Measurements from ENCODE around the gene PLD2. TPM values are rescaled to one million over a fixed set of nuclear protein-coding genes. Genes with fewer than 3 reads are reported as not detected.

The PLD2 gene
- total RNA-seq, 2 donors from 2014 or later = 22.2 to 30.3 TPM

- intact Hi-C loops (cut with DNase I) = loop anchor here (5.0 kb wide), 1 partner anchor 99 kb away; no protein-coding TSS in a partner anchor
- no peak for DNase-seq (ENCODE audit: low spot score)
Observed at GRCh38 chr17:4788159-4788806, 18.7 kb upstream of the PLD2 start.

- intact Hi-C loops (cut with DNase I) = loop anchor here (5.0 kb wide), 1 partner anchor 98 kb away; no protein-coding TSS in a partner anchor
Observed at GRCh38 chr17:4788807-4789700, 17.9 kb upstream of the PLD2 start, which contains the start of gene GLTPD2. Gene GLTPD2, plus strand, starts transcription at chr17:4788964. Its CDS starts 48 bp downstream, at chr17:4789012.

GRCh38 chr17:4789701-4789950, 17.3 kb upstream of the PLD2 start:
- no peak for DNase-seq (ENCODE audit: low spot score)
- intact Hi-C loops (cut with DNase I) = loop anchor here (5.0 kb wide), 1 partner anchor 98 kb away; no protein-coding TSS in a partner anchor

More at GRCh38 chr17:4788807-4789700, 17.9 kb upstream of the PLD2 start, which contains the start of gene GLTPD2:
- peak; percentile 83 for DNase-seq (ENCODE audit: low spot score)

GRCh38 chr17:4789951-4790704, 16.8 kb upstream of the PLD2 start:
- intact Hi-C loops (cut with DNase I) = loop anchor here (5.0 kb wide), 1 partner anchor 97 kb away; no protein-coding TSS in a partner anchor
- DNase-seq (ENCODE audit: low spot score) = peak; percentile 96

GRCh38 chr17:4790705-4791088, 16.3 kb upstream of the PLD2 start:
- intact Hi-C loops (cut with DNase I) = no loop called here
- DNase-seq (ENCODE audit: low spot score) = no peak

- DNase-seq (ENCODE audit: low spot score) = no peak
- intact Hi-C loops (cut with DNase I) = no loop called here
Observed at GRCh38 chr17:4795168-4795567, 11.8 kb upstream of the PLD2 start.

- intact Hi-C loops (cut with DNase I) = no loop called here
- no peak for DNase-seq (ENCODE audit: low spot score)
Observed at GRCh38 chr17:4796552-4796920, 10.4 kb upstream of the PLD2 start.

GRCh38 chr17:4800462-4801196, 6.3 kb upstream of the PLD2 start:
- no peak for DNase-seq (ENCODE audit: low spot score)
- intact Hi-C loops (cut with DNase I) = no loop called here

- intact Hi-C loops (cut with DNase I) = no loop called here
- no peak for DNase-seq (ENCODE audit: low spot score)
Observed at GRCh38 chr17:4802228-4802627, 4.7 kb upstream of the PLD2 start, which contains the start of gene C17orf114. Gene C17orf114, minus strand, starts transcription at chr17:4802328.

GRCh38 chr17:4806456-4806776, 536 bp upstream of the PLD2 start:
- intact Hi-C loops (cut with DNase I) = no loop called here
- no peak for DNase-seq (ENCODE audit: low spot score)

- no peak for DNase-seq (ENCODE audit: low spot score)
- intact Hi-C loops (cut with DNase I) = no loop called here
Observed at GRCh38 chr17:4807605-4808377, 839 bp downstream of the PLD2 start.

- no peak for DNase-seq (ENCODE audit: low spot score)
- intact Hi-C loops (cut with DNase I) = no loop called here
Observed at GRCh38 chr17:4808378-4808767, 1.4 kb downstream of the PLD2 start.

GRCh38 chr17:4810696-4811290, 3.8 kb downstream of the PLD2 start:
- intact Hi-C loops (cut with DNase I) = no loop called here
- no peak for DNase-seq (ENCODE audit: low spot score)

- intact Hi-C loops (cut with DNase I) = no loop called here
- DNase-seq (ENCODE audit: low spot score) = no peak
Observed at GRCh38 chr17:4811471-4811870, 4.5 kb downstream of the PLD2 start.

- intact Hi-C loops (cut with DNase I) = no loop called here
- DNase-seq (ENCODE audit: low spot score) = no peak
Observed at GRCh38 chr17:4812690-4813089, 5.7 kb downstream of the PLD2 start.

GRCh38 chr17:4815043-4815675, 8.2 kb downstream of the PLD2 start:
- DNase-seq (ENCODE audit: low spot score) = no peak
- intact Hi-C loops (cut with DNase I) = no loop called here

GRCh38 chr17:4816826-4817225, 9.9 kb downstream of the PLD2 start:
- intact Hi-C loops (cut with DNase I) = no loop called here

GRCh38 chr17:4818276-4818675, 11.3 kb downstream of the PLD2 start:
- intact Hi-C loops (cut with DNase I) = no loop called here
- DNase-seq (ENCODE audit: low spot score) = no peak

More at GRCh38 chr17:4816826-4817225, 9.9 kb downstream of the PLD2 start:
- DNase-seq (ENCODE audit: low spot score) = no peak
